CD14-positive monocyte (primary cell): ENCODE measurements around the gene CNNM3. TPM values are rescaled to one million over a fixed set of nuclear protein-coding genes. Genes with fewer than 3 reads are reported as not detected.

Experiments
- DNase-seq, 3 donors: peaks; one replicate each; pipeline ENCODE4 v3.0.0-alpha.2; 2011 to 2022
- H2AFZ ChIP-seq: 2 replicates; pipeline ENCODE4 v1.6.0; 2012; ENCODE audit warnings: mild to moderate bottlenecking, low read depth, low read length, inconsistent platforms; ENCODE audit not compliant: insufficient read depth, poor library complexity, severe bottlenecking
- H3K27ac ChIP-seq, 2 donors: 1 replicate in 1 of 2; 2 replicates in 1 of 2; pipeline ENCODE4 v1.5.1; 2012 to 2013; ENCODE audit warnings: low read length in 2 of 2, control low read depth in 1 of 2, inconsistent platforms in 1 of 2, low read depth in 1 of 2, mild to moderate bottlenecking in 1 of 2
- H3K27me3 ChIP-seq, 2 donors: one replicate each; pipeline versions ENCODE4 v1.6.0 to v1.6.1; 2011 to 2013; ENCODE audit warnings: low read length in 2 of 2; ENCODE audit not compliant: control insufficient read depth in 2 of 2, insufficient read depth in 2 of 2
- H3K36me3 ChIP-seq, 2 donors: replicated peaks in 1 of 2; 1 replicate in 1 of 2; 2 replicates in 1 of 2; pipeline versions ENCODE4 v1.5.1 to v1.6.1; 2012 to 2013; ENCODE audit warnings: low read length in 2 of 2, control low read depth in 1 of 2, inconsistent platforms in 1 of 2, mild to moderate bottlenecking in 1 of 2; ENCODE audit not compliant: insufficient read depth in 2 of 2, control insufficient read depth in 1 of 2
- H3K4me1 ChIP-seq, 2 donors: 1 replicate in 1 of 2; 2 replicates in 1 of 2; pipeline versions ENCODE4 v1.5.1 to v1.6.1; 2012 to 2013; ENCODE audit warnings: low read length in 2 of 2, control low read depth in 1 of 2, inconsistent platforms in 1 of 2, mild to moderate bottlenecking in 1 of 2, moderate library complexity in 1 of 2; ENCODE audit not compliant: insufficient read depth in 2 of 2, control insufficient read depth in 1 of 2
- H3K4me2 ChIP-seq: replicated peaks from 2 replicates; pipeline ENCODE3; 2012; ENCODE audit warnings: low read length, moderate library complexity, mild to moderate bottlenecking; ENCODE audit not compliant: poor library complexity, severe bottlenecking; ENCODE audit errors: extremely low read depth
- H3K4me3 ChIP-seq, 3 experiments: fragments of 200-600 bp in 1 of 3; sonication (generic) in 1 of 3; replicated peaks in 1 of 3; 1 replicate in 2 of 3; 2 replicates in 1 of 3; pipeline ENCODE4 v1.5.1; 2011 to 2013; ENCODE audit warnings: low read length in 3 of 3, mild to moderate bottlenecking in 3 of 3, control low read depth in 2 of 3, low read depth in 2 of 3, inconsistent platforms in 1 of 3, moderate library complexity in 1 of 3
- H3K79me2 ChIP-seq: 2 replicates; pipeline ENCODE4 v1.6.0; 2012; ENCODE audit warnings: mild to moderate bottlenecking, control low read depth, inconsistent platforms, low read length, moderate library complexity; ENCODE audit not compliant: insufficient read depth
- H3K9ac ChIP-seq: 2 replicates; pipeline ENCODE4 v1.6.0; 2017; ENCODE audit warnings: low read length, mild to moderate bottlenecking; ENCODE audit not compliant: insufficient read depth, poor library complexity, severe bottlenecking
- H3K9me3 ChIP-seq, 2 donors: replicated peaks in 1 of 2; 1 replicate in 1 of 2; 2 replicates in 1 of 2; pipeline versions ENCODE4 v1.5.1 to v1.6.1; 2012 to 2013; ENCODE audit warnings: low read length in 2 of 2, control low read depth in 1 of 2; ENCODE audit not compliant: control insufficient read depth in 1 of 2, insufficient read depth in 1 of 2
- H4K20me1 ChIP-seq: 2 replicates; pipeline ENCODE4 v1.6.0; 2012; ENCODE audit warnings: mild to moderate bottlenecking, low read length, control low read depth, moderate library complexity; ENCODE audit not compliant: insufficient read depth
- H3K27ac Mint-ChIP-seq, 7 donors: one replicate each; pipeline ENCODE4 v1.8.0; 2020; ENCODE audit warnings: mild to moderate bottlenecking in 7 of 7, mixed read lengths in 7 of 7, moderate library complexity in 6 of 7, inconsistent platforms in 2 of 7
- H3K27me3 Mint-ChIP-seq, 3 donors: one replicate each; pipeline ENCODE4 v1.8.0; 2021 to 2022; ENCODE audit warnings: low read depth in 3 of 3, mild to moderate bottlenecking in 3 of 3, mixed read lengths in 3 of 3, moderate library complexity in 3 of 3, inconsistent platforms in 1 of 3
- H3K36me3 Mint-ChIP-seq, 2 donors: one replicate each; pipeline ENCODE4 v1.8.0; 2020; ENCODE audit warnings: mixed read lengths in 2 of 2, inconsistent platforms in 1 of 2, mild to moderate bottlenecking in 1 of 2
- H3K4me1 Mint-ChIP-seq: one replicate; pipeline ENCODE4 v1.8.0; 2020; ENCODE audit warnings: mild to moderate bottlenecking, mixed read lengths
- H3K4me3 Mint-ChIP-seq, 2 donors: one replicate each; pipeline ENCODE4 v1.8.0; 2020; ENCODE audit warnings: mild to moderate bottlenecking in 2 of 2, mixed read lengths in 2 of 2, moderate library complexity in 1 of 2
- H3K9me3 Mint-ChIP-seq, 7 donors: one replicate each; pipeline ENCODE4 v1.8.0; 2020 to 2022; ENCODE audit warnings: mixed read lengths in 7 of 7, mild to moderate bottlenecking in 6 of 7, moderate library complexity in 6 of 7, inconsistent platforms in 2 of 7
- WGBS: methylation state at CpG from one replicate; pipeline ENCODE4 v1.1.5; 2013; ENCODE audit warnings: missing lambda C conversion rate; ENCODE audit not compliant: insufficient coverage; 5-methylcytosine and 5-hydroxymethylcytosine counted together
- intact Hi-C, 2 donors: fragments of 100-400 bp; cut with micrococcal nuclease; formaldehyde crosslinking; loops; one replicate each; pipeline versions ENCODE4 v1.15.0 to v1.15.1; 2023
- polyA plus RNA-seq, 3 donors: library from polyadenylated mRNA; depleted of rRNA in 1 of 3; unstranded in 2 of 3; stranded (reverse) in 1 of 3; fragments of 300-500 nt in 2 of 3; fragments of >200 nt in 1 of 3; fragmentation: Illumina TruSeq in 2 of 3; gene quantifications; 1 replicate in 2 of 3; 2 replicates in 1 of 3; pipeline ENCODE4 v1.2.3, GENCODE V29; 2012 to 2021
- TF ChIP-seq, protein P1 (sequence below): fragments of 200-600 bp; IDR thresholded peaks from one replicate; pipeline ENCODE4 v1.8.0; 2022; ENCODE audit warnings: antibody characterized with exemption, mild to moderate bottlenecking

Gene CNNM3
- polyA plus RNA-seq, 3 donors: 1.2 to 12.0 (median 4.9) TPM

GRCh38 chr2:96841701-96842495, 25.8 kb downstream of the CNNM3 start:
- no peak overlapping the region for H3K4me2 ChIP-seq
- no peaks in the 10 kb centered on the region for H3K9me3 Mint-ChIP-seq
- TF ChIP-seq, protein P1, sequence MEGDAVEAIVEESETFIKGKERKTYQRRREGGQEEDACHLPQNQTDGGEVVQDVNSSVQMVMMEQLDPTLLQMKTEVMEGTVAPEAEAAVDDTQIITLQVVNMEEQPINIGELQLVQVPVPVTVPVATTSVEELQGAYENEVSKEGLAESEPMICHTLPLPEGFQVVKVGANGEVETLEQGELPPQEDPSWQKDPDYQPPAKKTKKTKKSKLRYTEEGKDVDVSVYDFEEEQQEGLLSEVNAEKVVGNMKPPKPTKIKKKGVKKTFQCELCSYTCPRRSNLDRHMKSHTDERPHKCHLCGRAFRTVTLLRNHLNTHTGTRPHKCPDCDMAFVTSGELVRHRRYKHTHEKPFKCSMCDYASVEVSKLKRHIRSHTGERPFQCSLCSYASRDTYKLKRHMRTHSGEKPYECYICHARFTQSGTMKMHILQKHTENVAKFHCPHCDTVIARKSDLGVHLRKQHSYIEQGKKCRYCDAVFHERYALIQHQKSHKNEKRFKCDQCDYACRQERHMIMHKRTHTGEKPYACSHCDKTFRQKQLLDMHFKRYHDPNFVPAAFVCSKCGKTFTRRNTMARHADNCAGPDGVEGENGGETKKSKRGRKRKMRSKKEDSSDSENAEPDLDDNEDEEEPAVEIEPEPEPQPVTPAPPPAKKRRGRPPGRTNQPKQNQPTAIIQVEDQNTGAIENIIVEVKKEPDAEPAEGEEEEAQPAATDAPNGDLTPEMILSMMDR: no peak
- H3K4me1 ChIP-seq: peaks cover 6 to 12% of the 10 kb centered on the region in 2 donors
- H3K27me3 ChIP-seq: no peaks in the 10 kb centered on the region
- H3K27ac Mint-ChIP-seq: peak overlapping the region in 1 of 7 donors; percentile 76
- 94% methylated on average over 10 of the region's 16 CpGs for WGBS
- no peak overlapping the region for H3K27ac ChIP-seq
- H3K4me1 Mint-ChIP-seq: peaks cover 18% of the 10 kb centered on the region
- H3K36me3 Mint-ChIP-seq: peaks cover 20 to 25% of the 10 kb centered on the region in 2 donors
- DNase-seq: no peak
- no peaks in the 10 kb centered on the region for H3K79me2 ChIP-seq
- H3K4me3 ChIP-seq: no peak overlapping the region
- no peak overlapping the region for H2AFZ ChIP-seq
- no peak overlapping the region for H3K9ac ChIP-seq
- intact Hi-C loops: no loop called here
- H3K9me3 ChIP-seq: no peaks in the 10 kb centered on the region
- H3K4me3 Mint-ChIP-seq: no peak overlapping the region
- no peaks in the 10 kb centered on the region for H4K20me1 ChIP-seq
- peaks cover 0 to 15% of the 10 kb centered on the region in 2 donors for H3K36me3 ChIP-seq
- H3K27me3 Mint-ChIP-seq: peaks cover 1 to 2% (median 1%) of the 10 kb centered on the region in 3 donors

GRCh38 chr2:96842600-96842999, 26.5 kb downstream of the CNNM3 start:
- H3K27ac ChIP-seq: no peak overlapping the region
- no peak overlapping the region for H3K4me3 ChIP-seq
- H3K4me1 Mint-ChIP-seq: peaks cover 18% of the 10 kb centered on the region
- H3K27ac Mint-ChIP-seq: no peak overlapping the region
- H3K4me3 Mint-ChIP-seq: no peak overlapping the region
- H4K20me1 ChIP-seq: no peaks in the 10 kb centered on the region
- no peak overlapping the region for H3K9ac ChIP-seq
- TF ChIP-seq, protein P1: no peak
- peaks cover 1 to 2% (median 1%) of the 10 kb centered on the region in 3 donors for H3K27me3 Mint-ChIP-seq
- no peak overlapping the region for H2AFZ ChIP-seq
- H3K4me1 ChIP-seq: peaks cover 6 to 12% of the 10 kb centered on the region in 2 donors
- H3K36me3 Mint-ChIP-seq: peaks cover 19 to 30% of the 10 kb centered on the region in 2 donors
- H3K4me2 ChIP-seq: no peak overlapping the region
- WGBS: 96% methylated on average over 5 of the region's 7 CpGs
- peaks cover 2 to 17% of the 10 kb centered on the region in 2 donors for H3K36me3 ChIP-seq
- H3K27me3 ChIP-seq: no peaks in the 10 kb centered on the region
- intact Hi-C loops: no loop called here
- DNase-seq: no peak
- no peaks in the 10 kb centered on the region for H3K79me2 ChIP-seq
- no peaks in the 10 kb centered on the region for H3K9me3 Mint-ChIP-seq
- H3K9me3 ChIP-seq: no peaks in the 10 kb centered on the region
